AG10803 (cell line): Measurements from ENCODE around the gene MAST1.

Experiments used
- DNase-seq: peaks from one replicate; pipeline ENCODE4 v3.0.0; 2010; ENCODE audit warnings: low read depth
- H3K4me3 ChIP-seq: 2 replicates; pipeline ENCODE4 v1.5.1; 2011; ENCODE audit warnings: mild to moderate bottlenecking, low read length, control low read depth
- TF ChIP-seq, protein P1 (sequence below): conservative IDR thresholded peaks from 2 replicates; pipeline ENCODE4 v1.5.1; 2011; ENCODE audit warnings: mild to moderate bottlenecking, low read length, control low read depth, inconsistent platforms

Gene MAST1

GRCh38 chr19:12884202-12884601 lies 45.9 kb downstream of the MAST1 start:
- DNase-seq: no peak
- no peak overlapping the region for H3K4me3 ChIP-seq
- TF ChIP-seq, protein P1, sequence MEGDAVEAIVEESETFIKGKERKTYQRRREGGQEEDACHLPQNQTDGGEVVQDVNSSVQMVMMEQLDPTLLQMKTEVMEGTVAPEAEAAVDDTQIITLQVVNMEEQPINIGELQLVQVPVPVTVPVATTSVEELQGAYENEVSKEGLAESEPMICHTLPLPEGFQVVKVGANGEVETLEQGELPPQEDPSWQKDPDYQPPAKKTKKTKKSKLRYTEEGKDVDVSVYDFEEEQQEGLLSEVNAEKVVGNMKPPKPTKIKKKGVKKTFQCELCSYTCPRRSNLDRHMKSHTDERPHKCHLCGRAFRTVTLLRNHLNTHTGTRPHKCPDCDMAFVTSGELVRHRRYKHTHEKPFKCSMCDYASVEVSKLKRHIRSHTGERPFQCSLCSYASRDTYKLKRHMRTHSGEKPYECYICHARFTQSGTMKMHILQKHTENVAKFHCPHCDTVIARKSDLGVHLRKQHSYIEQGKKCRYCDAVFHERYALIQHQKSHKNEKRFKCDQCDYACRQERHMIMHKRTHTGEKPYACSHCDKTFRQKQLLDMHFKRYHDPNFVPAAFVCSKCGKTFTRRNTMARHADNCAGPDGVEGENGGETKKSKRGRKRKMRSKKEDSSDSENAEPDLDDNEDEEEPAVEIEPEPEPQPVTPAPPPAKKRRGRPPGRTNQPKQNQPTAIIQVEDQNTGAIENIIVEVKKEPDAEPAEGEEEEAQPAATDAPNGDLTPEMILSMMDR: no peak

GRCh38 chr19:12884627-12884925 lies 46.3 kb downstream of the MAST1 start:
- TF ChIP-seq, protein P1: no peak
- no peak overlapping the region for H3K4me3 ChIP-seq
- DNase-seq: no peak

DNA sequence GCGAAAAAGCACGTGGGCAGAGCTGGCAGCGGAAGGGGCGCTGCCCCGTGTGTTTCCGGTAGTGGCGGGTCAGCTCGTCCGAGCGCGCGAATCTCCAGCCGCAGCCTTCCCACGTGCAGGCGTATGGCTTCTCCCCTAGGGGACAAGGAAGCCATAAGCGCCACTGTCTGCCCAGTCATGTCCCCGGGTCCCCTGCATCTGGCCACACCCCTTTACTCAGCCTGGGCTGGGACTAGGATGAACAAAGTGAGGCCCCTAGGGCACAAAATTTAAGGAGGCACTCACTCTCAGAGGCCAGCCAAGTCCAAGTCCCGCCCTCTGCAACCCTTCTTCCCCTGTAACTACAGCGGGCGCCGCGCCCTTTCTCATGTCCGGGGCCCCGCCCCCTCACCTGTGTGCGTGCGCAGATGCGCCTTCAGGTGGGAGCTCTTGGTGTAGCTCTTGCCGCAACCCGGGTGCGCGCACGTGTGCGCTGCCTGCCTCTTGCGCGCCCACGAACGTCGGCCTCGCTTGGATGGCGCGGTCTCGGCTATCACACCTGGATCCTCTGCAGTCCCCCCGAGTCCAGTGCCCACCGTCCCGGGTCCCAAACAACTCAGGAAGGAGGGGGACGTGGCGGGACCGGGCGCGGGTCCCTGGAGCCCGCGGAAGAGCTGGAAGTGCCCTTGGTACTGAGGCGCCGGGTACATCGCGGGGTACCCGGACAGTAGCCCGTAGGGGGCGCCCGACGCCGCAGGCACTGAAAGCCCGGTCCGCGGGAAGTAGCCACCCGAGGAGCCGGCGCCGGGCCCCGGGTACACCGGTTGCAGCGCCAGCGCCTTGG lies 46.8 kb downstream of the MAST1 start:
- H3K4me3 ChIP-seq: peak overlapping the region; percentile 30
- TF ChIP-seq, protein P1: peak; percentile 46
- DNase-seq: peak; percentile 36

DNA sequence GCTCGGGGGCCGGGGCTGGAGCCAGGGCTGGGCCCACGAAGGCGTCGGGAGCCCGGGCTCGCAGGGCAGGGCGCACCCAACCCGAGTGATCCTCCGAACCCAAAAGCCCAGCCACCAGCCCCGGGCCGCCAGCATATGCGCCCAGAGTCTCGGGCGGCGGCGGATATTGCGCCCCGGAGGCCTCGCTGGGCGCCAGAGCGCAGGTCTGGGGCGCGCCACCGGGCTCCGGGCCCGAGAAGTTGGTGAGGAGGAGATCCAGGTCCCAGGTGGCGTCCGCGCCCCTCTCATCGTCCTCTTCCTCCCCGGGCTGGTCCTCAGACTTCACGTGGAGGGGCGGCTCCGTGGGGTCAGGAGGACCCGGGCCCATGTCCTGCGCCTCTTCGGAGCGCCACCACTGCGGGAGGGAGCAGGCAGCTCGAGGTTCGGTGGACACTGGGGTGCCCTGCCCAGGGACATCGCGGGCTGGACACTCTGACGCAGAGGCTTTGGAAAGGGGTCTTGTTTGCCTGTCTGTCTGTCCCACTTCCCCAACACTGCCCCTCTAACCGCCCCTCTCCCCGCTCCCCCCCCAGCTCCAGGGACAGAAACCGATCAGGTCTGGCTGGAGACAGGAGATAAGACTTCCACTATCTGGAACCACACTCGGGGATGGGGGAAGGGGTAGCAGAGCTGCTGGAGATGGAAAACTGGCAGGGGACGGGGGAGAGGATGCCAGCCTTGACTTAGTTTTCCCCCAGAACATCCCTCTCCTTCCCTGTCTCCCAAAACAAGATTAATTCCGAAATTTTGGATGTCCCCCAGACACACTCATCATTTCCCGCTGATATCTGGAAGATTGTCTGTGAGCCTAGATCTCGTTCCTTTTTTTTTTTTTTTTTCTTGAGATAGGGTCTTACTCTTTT lies 47.7 kb downstream of the MAST1 start:
- DNase-seq: no peak
- no peak overlapping the region for H3K4me3 ChIP-seq
- TF ChIP-seq, protein P1: no peak

DNA sequence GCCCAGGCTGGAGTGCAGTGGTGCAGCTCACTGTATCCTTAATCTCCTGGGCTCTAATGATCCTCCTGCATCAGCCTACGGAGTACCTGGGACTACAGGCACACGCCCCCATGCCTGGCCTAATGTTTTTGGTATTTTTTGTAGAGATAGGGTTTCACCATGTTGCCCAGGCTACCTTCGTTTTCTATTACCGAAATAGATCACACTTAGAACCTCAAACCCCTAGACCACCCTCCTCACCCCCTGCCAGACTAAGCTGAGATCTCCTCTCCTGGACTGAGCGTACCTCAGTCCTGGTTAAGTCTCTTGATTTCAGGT lies 48.3 kb downstream of the MAST1 start:
- TF ChIP-seq, protein P1: no peak
- no peak for DNase-seq
- H3K4me3 ChIP-seq: no peak overlapping the region

- TF ChIP-seq, protein P1: no peak
- DNase-seq: no peak
- no peak within 1 kb of the TSS for H3K4me3 ChIP-seq
These were observed 48.8 kb downstream of the MAST1 start, which contains the start of gene KLF1 for GRCh38 chr19:12886969-12887747. Gene KLF1 (minus strand): TSS chr19:12887201. CDS start chr19:12887140, 61 bp downstream.
